ENCODE measurements around the gene TRAF1. TPM values are rescaled to one million over a fixed set of nuclear protein-coding genes. Genes with fewer than 3 reads are reported as not detected.
A peak's percentile ranks its signal among the peaks of the same experiment; 100 is the strongest.

Gene TRAF1
- total RNA-seq, 2 donors from 2014 or later, result 3.6 to 8.2 TPM

- H3K9me3 ChIP-seq (ENCODE audit: control insufficient read depth, low read length), result no peaks in the 10 kb centered on the region
- no peak for DNase-seq
- Mint-ChIP-seq H3K9me3 (no peaks in the 10 kb centered on the region), H3K27ac (no peak overlapping the region), H3K36me3 (ENCODE audit: low read depth) (peaks cover 61% of the 10 kb centered on the region), H3K4me1 (no peaks in the 10 kb centered on the region), H3K4me3 (no peak overlapping the region), H3K27me3 (ENCODE audit: insufficient read depth) (no peaks in the 10 kb centered on the region)
- no peak overlapping the region for H3K4me3 ChIP-seq (ENCODE audit: low read length)
- peak overlapping the region; percentile 82 for H3K27ac ChIP-seq (ENCODE audit: low read depth, low read length)
- H3K4me1 ChIP-seq (ENCODE audit: control insufficient read depth, insufficient read depth, low read length), result no peaks in the 10 kb centered on the region
- TF ChIP-seq CTCF (conservative IDR thresholded peaks at IDR 0.05), result no peak
- 50 to 71% methylated on average over 1 to 4 of the region's 4 CpGs for WGBS, 2 experiments (ENCODE audit: insufficient coverage in 1 of 2, insufficient read length in 1 of 2)
- no peak overlapping the region for H3K9ac ChIP-seq (ENCODE audit: extremely low read depth, low read length, poor library complexity, severe bottlenecking)
- H3K27me3 ChIP-seq (ENCODE audit: control insufficient read depth, insufficient read depth, low read length, poor library complexity, severe bottlenecking), result no peaks in the 10 kb centered on the region
- H3K36me3 ChIP-seq (ENCODE audit: control insufficient read depth, insufficient read depth, low read length), result peaks cover 45% of the 10 kb centered on the region
Observed at GRCh38 chr9:120965344-120966012, 38.9 kb upstream of the TRAF1 start.

- no peak overlapping the region for H3K4me3 ChIP-seq (ENCODE audit: low read length)
- Mint-ChIP-seq H3K4me3 (no peak overlapping the region), H3K36me3 (ENCODE audit: low read depth) (peaks cover 64% of the 10 kb centered on the region), H3K27me3 (ENCODE audit: insufficient read depth) (no peaks in the 10 kb centered on the region), H3K9me3 (no peaks in the 10 kb centered on the region), H3K27ac (no peak overlapping the region), H3K4me1 (no peaks in the 10 kb centered on the region)
- H3K9me3 ChIP-seq (ENCODE audit: control insufficient read depth, low read length), result no peaks in the 10 kb centered on the region
- H3K36me3 ChIP-seq (ENCODE audit: control insufficient read depth, insufficient read depth, low read length), result peaks cover 54% of the 10 kb centered on the region
- H3K27me3 ChIP-seq (ENCODE audit: control insufficient read depth, insufficient read depth, low read length, poor library complexity, severe bottlenecking), result no peaks in the 10 kb centered on the region
- no peak for DNase-seq
- no peaks in the 10 kb centered on the region for H3K4me1 ChIP-seq (ENCODE audit: control insufficient read depth, insufficient read depth, low read length)
- H3K9ac ChIP-seq (ENCODE audit: extremely low read depth, low read length, poor library complexity, severe bottlenecking), result no peak overlapping the region
- WGBS, 2 experiments (ENCODE audit: insufficient coverage in 1 of 2, insufficient read length in 1 of 2), result 97% methylated on average over 3 of the region's 3 CpGs; no CpG with 5 or more reads in 1 of the 2 experiments
- TF ChIP-seq CTCF (conservative IDR thresholded peaks at IDR 0.05), result no peak
- no peak overlapping the region for H3K27ac ChIP-seq (ENCODE audit: low read depth, low read length)
Observed at GRCh38 chr9:120961936-120962335, 35.3 kb upstream of the TRAF1 start.

GRCh38 chr9:120960001-120960400, 33.4 kb upstream of the TRAF1 start:
- no peak for TF ChIP-seq CTCF (conservative IDR thresholded peaks at IDR 0.05)
- Histone ChIP-seq H3K4me3 (ENCODE audit: low read length) (no peak overlapping the region), H3K4me1 (ENCODE audit: control insufficient read depth, insufficient read depth, low read length) (no peaks in the 10 kb centered on the region), H3K9ac (ENCODE audit: extremely low read depth, low read length, poor library complexity, severe bottlenecking) (no peak overlapping the region), H3K9me3 (ENCODE audit: control insufficient read depth, low read length) (no peaks in the 10 kb centered on the region), H3K27ac (ENCODE audit: low read depth, low read length) (no peak overlapping the region), H3K27me3 (ENCODE audit: control insufficient read depth, insufficient read depth, low read length, poor library complexity, severe bottlenecking) (no peaks in the 10 kb centered on the region), H3K36me3 (ENCODE audit: control insufficient read depth, insufficient read depth, low read length) (peaks cover 59% of the 10 kb centered on the region)
- WGBS, 2 experiments (ENCODE audit: insufficient coverage in 1 of 2, insufficient read length in 1 of 2), result 100% methylated on average over 1 of the region's 1 CpG; no CpG with 5 or more reads in 1 of the 2 experiments
- DNase-seq, result no peak
- no peaks in the 10 kb centered on the region for H3K9me3 Mint-ChIP-seq
- H3K4me3 Mint-ChIP-seq, result no peak overlapping the region
- H3K27ac Mint-ChIP-seq, result no peak overlapping the region
- H3K4me1 Mint-ChIP-seq, result no peaks in the 10 kb centered on the region
- no peaks in the 10 kb centered on the region for H3K27me3 Mint-ChIP-seq (ENCODE audit: insufficient read depth)
- H3K36me3 Mint-ChIP-seq (ENCODE audit: low read depth), result peaks cover 65% of the 10 kb centered on the region

All from endodermal cell (in vitro differentiated cells).